Transverse colon (tissue), 4 donors: ENCODE measurements around the gene CGNL1. TPM values are rescaled to one million over a fixed set of nuclear protein-coding genes. Genes with fewer than 3 reads are reported as not detected.

Source experiments
- DNase-seq: peaks from one replicate; pipeline ENCODE4 v3.0.0-alpha.2; 2019
- H3K27ac ChIP-seq, 4 donors: fragments of 200-600 bp; sonication (generic); 2 replicates each; pipeline ENCODE4 v1.5.1; 2016 to 2018; ENCODE audit warnings: inconsistent platforms in 4 of 4
- H3K27me3 ChIP-seq: fragments of 200-600 bp; sonication (generic); 2 replicates; pipeline ENCODE4 v1.5.1; 2017; ENCODE audit warnings: inconsistent platforms
- H3K36me3 ChIP-seq, 4 donors: fragments of 200-600 bp; sonication (generic); 2 replicates each; pipeline ENCODE4 v1.5.1; 2017 to 2019; ENCODE audit warnings: inconsistent platforms in 4 of 4
- H3K4me1 ChIP-seq, 4 donors: fragments of 200-600 bp; sonication (generic); 2 replicates each; pipeline ENCODE4 v1.5.1; 2017 to 2020; ENCODE audit warnings: inconsistent platforms in 4 of 4
- H3K4me3 ChIP-seq, 4 donors: fragments of 200-600 bp; sonication (generic); 1 replicate in 1 of 4; 2 replicates in 3 of 4; pipeline versions ENCODE4 v1.5.1 to v1.6.1; 2017 to 2019; ENCODE audit warnings: inconsistent platforms in 4 of 4
- H3K9me3 ChIP-seq, 2 donors: fragments of 200-600 bp; sonication (generic); 2 replicates each; pipeline ENCODE4 v1.5.1; 2017 to 2019; ENCODE audit warnings: inconsistent platforms in 2 of 2
- CTCF ChIP-seq, 5 experiments: fragments of 200-600 bp in 3 of 5; fragments of 450-650 bp in 2 of 5; sonication (generic) in 3 of 5; IDR thresholded peaks; 1 replicate in 2 of 5; 2 replicates in 3 of 5; pipeline ENCODE4 v1.5.1; 2016 to 2017; ENCODE audit warnings: antibody characterized with exemption in 5 of 5, inconsistent platforms in 3 of 5, mild to moderate bottlenecking in 2 of 5, moderate library complexity in 1 of 5
- EP300 ChIP-seq: sonication (generic); formaldehyde crosslinking; IDR thresholded peaks from one replicate; pipeline ENCODE4 v1.6.1; 2017; ENCODE audit warnings: antibody characterized with exemption, low read depth
- POLR2A ChIP-seq: fragments of 450-650 bp; IDR thresholded peaks from one replicate; pipeline ENCODE4 v1.6.1; 2016; ENCODE audit warnings: antibody characterized with exemption, mild to moderate bottlenecking, moderate library complexity
- POLR2AphosphoS5 ChIP-seq, 3 donors: sonication (generic); formaldehyde crosslinking; IDR thresholded peaks; one replicate each; pipeline ENCODE4 v1.6.1; 2016; ENCODE audit warnings: antibody characterized with exemption in 3 of 3
- WGBS, 2 donors: methylation state at CpG; one replicate each; pipeline ENCODE4 v1.1.5; 2018; ENCODE audit warnings: low coverage in 1 of 2; 5-methylcytosine and 5-hydroxymethylcytosine counted together
- in situ Hi-C, 4 donors: fragments of 200-750 bp; cut with MboI; loops; one replicate each; pipeline versions ENCODE4 v1.15.0 to v1.15.1; 2017; ENCODE audit warnings: low sequenced_read_pairs in 3 of 4, low pct_ligation_motif_present in 1 of 4, low pct_unique_long_range_greater_than_20kb in 1 of 4
- intact Hi-C: fragments of 100-400 bp; cut with DNase I; formaldehyde crosslinking; loops from one replicate; pipeline ENCODE4 v1.15.1; 2023; ENCODE audit warnings: low total_unique reads
- total RNA-seq, 4 donors: library from RNA; depleted of rRNA; stranded (reverse); fragments of >200 nt; gene quantifications; one replicate each; pipeline ENCODE4 v1.1.0, GENCODE V29; 2016

CGNL1 gene
- total RNA-seq, 4 donors from 2014 or later, result 1.1 to 2.2 (median 1.8) TPM

- Histone ChIP-seq H3K27me3 (no peaks in the 10 kb centered on the region), H3K9me3 (no peaks in the 10 kb centered on the region), H3K27ac (no peak overlapping the region), H3K4me3 (no peak overlapping the region), H3K4me1 (peaks cover 0 to 12% (median 3%) of the 10 kb centered on the region in 4 donors), H3K36me3 (no peaks in the 10 kb centered on the region)
- TF ChIP-seq POLR2A, result no peak
- no peak for TF ChIP-seq CTCF (IDR thresholded peaks at IDR 0.05)
- no peak for TF ChIP-seq EP300
- no peak for TF ChIP-seq POLR2AphosphoS5 (IDR thresholded peaks at IDR 0.05)
- intact Hi-C loops (no loop called here), in situ Hi-C loops (no loop called here)
- 96 to 100% methylated on average over 2 to 4 of the region's 4 CpGs for WGBS, 2 donors
- DNase-seq, result no peak
Observed at GRCh38 chr15:57519806-57520205, 143.5 kb downstream of the CGNL1 start.

- intact Hi-C loops (no loop called here), in situ Hi-C loops (no loop called here)
- Histone ChIP-seq H3K36me3 (no peaks in the 10 kb centered on the region), H3K4me3 (no peak overlapping the region), H3K27ac (no peak overlapping the region), H3K9me3 (no peaks in the 10 kb centered on the region), H3K4me1 (peaks cover 0 to 8% (median 3%) of the 10 kb centered on the region in 4 donors), H3K27me3 (no peaks in the 10 kb centered on the region)
- WGBS, 2 donors, result 80 to 93% methylated on average over 2 of the region's 2 CpGs
- DNase-seq, result no peak
- no peak for TF ChIP-seq EP300
- no peak for TF ChIP-seq POLR2A
- TF ChIP-seq POLR2AphosphoS5 (IDR thresholded peaks at IDR 0.05), result no peak
Observed at GRCh38 chr15:57521503-57521902, 145.2 kb downstream of the CGNL1 start.

GRCh38 chr15:57522148-57522547 lies 145.8 kb downstream of the CGNL1 start:
- no peak for TF ChIP-seq CTCF (IDR thresholded peaks at IDR 0.05)
- no peak for TF ChIP-seq POLR2AphosphoS5 (IDR thresholded peaks at IDR 0.05)
- no peak for TF ChIP-seq EP300
- no peak for TF ChIP-seq POLR2A
- no peak overlapping the region for H3K4me3 ChIP-seq
- H3K9me3 ChIP-seq, result no peaks in the 10 kb centered on the region
- H3K36me3 ChIP-seq, result no peaks in the 10 kb centered on the region
- H3K27me3 ChIP-seq, result no peaks in the 10 kb centered on the region
- 47 to 51% methylated on average over 7 to 9 of the region's 9 CpGs for WGBS, 2 donors
- intact Hi-C loops, result no loop called here
- no peak for DNase-seq
- in situ Hi-C loops, result no loop called here
- H3K27ac ChIP-seq, result no peak overlapping the region
- H3K4me1 ChIP-seq, result peaks cover 0 to 7% (median 3%) of the 10 kb centered on the region in 4 donors

- 88 to 94% methylated on average over 2 of the region's 2 CpGs for WGBS, 2 donors
- H3K4me1 ChIP-seq, result peaks cover 0 to 24% (median 9%) of the 10 kb centered on the region in 4 donors
- H3K27ac ChIP-seq, result no peak overlapping the region
- TF ChIP-seq POLR2A, result no peak
- no peak for TF ChIP-seq POLR2AphosphoS5 (IDR thresholded peaks at IDR 0.05)
- no peak for TF ChIP-seq EP300
- TF ChIP-seq CTCF (IDR thresholded peaks at IDR 0.05), result no peak
- DNase-seq, result no peak
- no peaks in the 10 kb centered on the region for H3K36me3 ChIP-seq
- in situ Hi-C loops, result loop anchor here (5.0 to 25.0 kb wide), 3 partner anchors 183 to 1038 kb away; no protein-coding TSS in a partner anchor
- H3K9me3 ChIP-seq, result no peaks in the 10 kb centered on the region
- intact Hi-C loops, result no loop called here
- no peak overlapping the region for H3K4me3 ChIP-seq
- no peaks in the 10 kb centered on the region for H3K27me3 ChIP-seq
Observed at GRCh38 chr15:57525581-57525980, 149.3 kb downstream of the CGNL1 start.

- H3K27ac ChIP-seq, result no peak overlapping the region
- no peaks in the 10 kb centered on the region for H3K27me3 ChIP-seq
- no peak for DNase-seq
- no peaks in the 10 kb centered on the region for H3K9me3 ChIP-seq
- in situ Hi-C loops, result loop anchor here (5.0 to 25.0 kb wide), 3 partner anchors 184 to 1039 kb away; no protein-coding TSS in a partner anchor
- peaks cover 0 to 24% (median 9%) of the 10 kb centered on the region in 4 donors for H3K4me1 ChIP-seq
- TF ChIP-seq EP300, result no peak
- TF ChIP-seq POLR2AphosphoS5 (IDR thresholded peaks at IDR 0.05), result no peak
- TF ChIP-seq POLR2A, result no peak
- TF ChIP-seq CTCF (IDR thresholded peaks at IDR 0.05), result no peak
- H3K4me3 ChIP-seq, result no peak overlapping the region
- intact Hi-C loops, result no loop called here
- no peaks in the 10 kb centered on the region for H3K36me3 ChIP-seq
Observed at GRCh38 chr15:57526076-57526475, 149.8 kb downstream of the CGNL1 start.
